ENCODE results near the gene TMEM179.

TMEM179 gene

DNA sequence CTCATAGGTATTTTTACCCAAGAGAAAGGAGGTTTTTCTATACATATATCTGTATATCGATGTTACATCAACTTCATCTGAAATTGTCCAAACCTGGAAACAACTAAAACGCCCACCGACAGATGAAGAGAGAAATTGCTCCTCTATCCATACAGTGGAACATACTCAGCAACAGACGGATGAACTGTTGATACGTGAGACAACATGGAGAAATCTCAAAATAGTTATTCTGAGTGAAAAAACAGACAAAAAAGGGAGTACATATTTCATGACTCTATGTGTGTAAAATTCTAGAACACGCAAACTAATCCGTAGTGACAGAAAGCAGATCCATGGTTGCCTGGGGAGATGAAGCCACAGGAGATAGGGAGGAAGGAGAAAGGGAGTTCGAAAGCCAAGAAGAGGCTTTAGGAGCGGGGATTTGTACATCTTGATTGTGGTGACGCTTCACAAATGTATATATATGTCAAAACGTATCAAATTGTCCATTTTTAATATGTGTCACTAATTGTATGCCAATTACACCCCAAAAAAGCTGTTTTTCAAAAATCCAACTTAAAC lies 62.6 kb downstream of the TMEM179 start:
- no peak for DNase-seq

All from activated effector memory CD4-positive, alpha-beta T cell treated with anti-CD3 and anti-CD28 coated beads, Interleukin-2, amount 50 U/mL, for 16 hours (primary cell).